ENCODE results near the gene SOAT1. TPM values are rescaled to one million over a fixed set of nuclear protein-coding genes. Genes with fewer than 3 reads are reported as not detected.
A peak's percentile ranks its signal among the peaks of the same experiment; 100 is the strongest.

SOAT1 gene
- total and polyA plus RNA-seq, 10 of the 15 experiments (the other 5 are each of a cell fraction or from before 2014, with no cell fraction given) = 8.6 to 68.5 (median 22.3) TPM

GRCh38 chr1:179365342-179366092 is 71.9 kb downstream of the SOAT1 start, which contains the start of gene AXDND1 (continued):
- TF ChIP-seq ZNF592 (IDR thresholded peaks at IDR 0.05) (peak; percentile 77; the same call in 1 of the 2 replicates), IKZF2 (IDR thresholded peaks at IDR 0.05) (peak; percentile 43 to 69; a peak in 3 of 4 replicates), TBL1XR1 (IDR thresholded peaks at IDR 0.05; ENCODE audit: low read depth, low read length) (no peak), NFXL1 (IDR thresholded peaks at IDR 0.05; ENCODE audit: borderline replicate concordance) (no peak), PRDM15 (CRISPR knock-in tag; IDR thresholded peaks at IDR 0.05) (no peak), PAX8 (IDR thresholded peaks at IDR 0.05) (no peak), MTA2 (IDR thresholded peaks at IDR 0.05; ENCODE audit: low read depth) (peak; percentile 61), ATF7 (IDR thresholded peaks at IDR 0.05; ENCODE audit: low read depth) (peak; percentile 78), E2F8 (IDR thresholded peaks at IDR 0.05; ENCODE audit: low read depth, partially characterized antibody) (no peak), JUNB (IDR thresholded peaks at IDR 0.05) (no peak), CHD1 (IDR thresholded peaks at IDR 0.05; ENCODE audit: low read depth, low read length) (no peak), PKNOX1 (IDR thresholded peaks at IDR 0.05) (peak; percentile 33; the same call in 1 of the 2 replicates), NKRF (conservative IDR thresholded peaks at IDR 0.05) (peak; percentile 97)
